ENCODE measurements around the gene ERP44. TPM values are rescaled to one million over a fixed set of nuclear protein-coding genes. Genes with fewer than 3 reads are reported as not detected.
A peak's percentile ranks its signal among the peaks of the same experiment; 100 is the strongest.
"Not testable (repeated sequence)": the region's sequence is repeated elsewhere in the genome, so short reads cannot be mapped to it uniquely, and the experiment has no call there.

ERP44 gene
- 10 to 100 TPM; 12.1 to 13.3 (median 12.7) TPM for total RNA-seq

DNA sequence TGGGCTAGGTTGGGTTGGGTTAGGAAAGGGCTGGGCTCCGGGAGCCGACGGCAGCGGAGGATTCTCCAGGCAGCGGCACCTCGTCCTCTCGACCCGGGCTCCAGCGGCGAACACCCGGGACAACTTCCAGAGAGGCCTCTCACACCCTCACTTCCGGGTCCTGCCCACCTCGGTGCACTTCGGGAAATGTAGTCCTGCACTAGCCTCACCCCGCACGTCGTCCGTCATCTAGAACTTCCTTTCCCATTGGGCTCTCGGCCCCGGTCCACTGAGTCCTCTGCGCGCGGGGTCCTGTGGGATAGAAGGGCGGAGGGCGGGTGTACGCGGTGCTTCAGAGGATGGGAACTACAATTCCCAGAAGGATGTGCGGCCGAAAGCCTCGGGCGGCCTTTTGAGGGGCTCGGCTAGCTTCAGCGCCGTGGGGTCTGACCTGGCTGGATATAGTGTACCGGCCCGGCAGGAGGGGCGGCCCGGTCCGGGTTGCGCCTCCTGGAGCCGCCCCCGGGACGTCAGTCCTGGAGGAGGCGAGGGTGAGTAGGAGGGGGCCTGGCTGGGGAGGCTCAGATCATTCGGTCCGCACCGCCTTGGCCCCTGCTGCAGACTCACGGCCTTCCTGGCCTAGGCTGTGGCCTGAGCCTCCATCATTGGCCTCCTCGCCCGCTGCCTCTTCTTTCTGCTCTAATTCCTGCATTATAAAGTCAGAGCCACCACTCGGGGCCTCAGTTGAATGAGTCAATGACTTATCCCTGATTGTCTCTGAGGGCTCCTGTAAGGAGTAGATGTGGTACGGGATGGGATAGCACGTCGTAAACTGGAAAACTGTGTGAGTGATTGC is at the start of gene ERP44, which contains the start of gene INVS:
TSS of gene ERP44 (minus strand) at position 114 of the 835 bp plus-strand sequence. CDS start 160 bp downstream, outside the sequence.
TSS of gene INVS (plus strand) at position 357 of the 835 bp plus-strand sequence. CDS start 5,279 bp downstream, outside the sequence.
- no peaks in the 10 kb centered on the region for H3K9me3 ChIP-seq
- H3K4me3 ChIP-seq, result peak within 1 kb of the TSS; percentile 79 to 84 (median 82)
- no peaks in the 10 kb centered on the region for H3K27me3 ChIP-seq
- H3K27ac ChIP-seq (replicated peaks in 1 of 4), result peak within 1 kb of the TSS; percentile 86 to 95 (median 91)
- intact Hi-C loops (cut with DNase I), result loop anchor here (5.0 kb wide), 1 partner anchor 277 kb away; the partner anchor contains the start of gene NR4A3
- peaks cover 1 to 14% (median 5%) of the 10 kb centered on the region in 4 donors for H3K36me3 ChIP-seq
- no peak for TF ChIP-seq EP300 (IDR thresholded peaks at IDR 0.05)
- TF ChIP-seq POLR2AphosphoS5 (IDR thresholded peaks at IDR 0.05), result peak; percentile 91 to 95
- TF ChIP-seq POLR2A (IDR thresholded peaks at IDR 0.05; ENCODE audit: low read depth), result peak; percentile 75
- peak; percentile 99 for DNase-seq (ENCODE audit: extremely low spot score)
- peaks cover 20 to 43% (median 31%) of the 10 kb centered on the region in 4 donors for H3K4me1 ChIP-seq
- WGBS, result under 1% methylated on average over 42 of the region's 54 CpGs

GRCh38 chr9:100145976-100146375 is 47.2 kb upstream of the ERP44 start:
- 91% methylated on average over 8 of the region's 8 CpGs for WGBS

DNA sequence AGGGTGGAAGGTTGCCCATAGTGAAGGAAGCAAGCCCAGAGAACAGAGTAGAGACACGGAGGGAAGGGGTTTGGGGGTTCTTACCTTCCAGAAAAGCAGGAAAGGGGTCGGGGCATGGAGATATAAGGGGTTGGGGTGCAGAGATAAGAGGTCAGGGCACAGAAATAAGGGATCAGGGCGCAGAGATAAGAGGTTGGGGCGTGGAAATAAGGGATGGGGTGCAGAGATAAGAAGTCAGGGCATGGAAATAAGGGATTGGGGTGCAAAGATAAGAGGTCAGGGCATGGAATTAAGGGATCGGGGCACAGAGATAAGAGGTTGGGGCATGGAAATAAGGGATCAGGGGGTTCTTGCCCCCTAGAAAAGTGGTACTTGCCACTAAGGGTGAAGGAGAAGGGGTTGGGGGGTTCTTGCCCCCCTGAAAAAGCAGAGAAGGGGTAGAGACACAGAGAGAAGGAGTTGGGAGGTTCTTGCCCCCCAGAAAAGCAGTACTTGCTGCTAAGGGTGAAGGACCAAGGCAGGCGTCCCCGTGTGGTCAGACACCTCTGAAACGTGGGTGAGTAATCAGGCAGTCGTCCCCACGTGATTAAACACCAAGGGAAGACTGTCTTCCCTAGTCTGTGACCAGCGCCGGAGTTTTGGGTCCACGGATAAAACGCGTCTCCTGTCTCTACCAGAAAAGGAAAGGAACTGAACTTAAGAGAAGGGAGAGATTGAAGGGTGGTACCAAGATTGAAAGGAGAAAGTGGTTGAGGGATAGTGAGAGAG is 46.6 kb upstream of the ERP44 start:
- 94% methylated on average over 15 of the region's 15 CpGs for WGBS
- H3K4me3 ChIP-seq; H3K27ac ChIP-seq (replicated peaks in 1 of 4); H3K36me3 ChIP-seq; H3K9me3 ChIP-seq; H3K4me1 ChIP-seq; DNase-seq (ENCODE audit: extremely low spot score); intact Hi-C loops (cut with DNase I); H3K27me3 ChIP-seq: not testable (repeated sequence)

More at GRCh38 chr9:100145976-100146375, 47.2 kb upstream of the ERP44 start:
- H3K4me1 ChIP-seq; H3K27me3 ChIP-seq; intact Hi-C loops (cut with DNase I); H3K4me3 ChIP-seq; H3K27ac ChIP-seq (replicated peaks in 1 of 4); H3K9me3 ChIP-seq; H3K36me3 ChIP-seq; DNase-seq (ENCODE audit: extremely low spot score): not testable (repeated sequence)

- H3K4me1 ChIP-seq; H3K27me3 ChIP-seq; H3K27ac ChIP-seq (replicated peaks in 1 of 4); H3K9me3 ChIP-seq; intact Hi-C loops (cut with DNase I); DNase-seq (ENCODE audit: extremely low spot score); H3K36me3 ChIP-seq; H3K4me3 ChIP-seq: not testable (repeated sequence)
- WGBS, result 89% methylated on average over 9 of the region's 9 CpGs
These were observed 43.1 kb upstream of the ERP44 start for GRCh38 chr9:100141862-100142261.

GRCh38 chr9:100140303-100140702 is 41.5 kb upstream of the ERP44 start:
- WGBS, result 95% methylated on average over 6 of the region's 6 CpGs
- H3K36me3 ChIP-seq; DNase-seq (ENCODE audit: extremely low spot score); H3K4me3 ChIP-seq; intact Hi-C loops (cut with DNase I); H3K27me3 ChIP-seq; H3K27ac ChIP-seq (replicated peaks in 1 of 4); H3K9me3 ChIP-seq; H3K4me1 ChIP-seq: not testable (repeated sequence)

DNA sequence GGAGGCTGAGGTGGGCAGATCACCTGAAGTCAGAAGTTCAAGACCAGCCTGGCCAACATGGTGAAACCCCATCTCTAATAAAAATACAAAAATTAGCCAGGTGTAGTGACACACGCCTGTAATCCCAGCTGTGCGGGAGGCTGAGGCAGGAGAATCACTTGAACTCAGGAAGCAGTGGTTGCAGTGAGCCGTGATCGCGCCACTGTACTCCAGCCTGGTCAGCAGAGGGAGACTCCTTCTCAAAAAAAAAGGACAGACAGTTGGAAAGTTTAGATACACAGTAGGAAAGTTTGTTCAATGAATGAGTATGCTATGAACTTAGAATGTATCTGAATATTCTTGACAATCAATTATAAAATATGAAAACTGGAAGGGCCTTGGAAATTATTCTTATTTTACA is 38.0 kb upstream of the ERP44 start:
- H3K27me3 ChIP-seq; H3K4me1 ChIP-seq; H3K4me3 ChIP-seq; DNase-seq (ENCODE audit: extremely low spot score); H3K9me3 ChIP-seq; intact Hi-C loops (cut with DNase I); H3K27ac ChIP-seq (replicated peaks in 1 of 4): not testable (repeated sequence)
- WGBS, result 96% methylated on average over 5 of the region's 5 CpGs
- H3K36me3 ChIP-seq, result peaks cover 0 to 14% (median 6%) of the 10 kb centered on the region in 4 donors

DNA sequence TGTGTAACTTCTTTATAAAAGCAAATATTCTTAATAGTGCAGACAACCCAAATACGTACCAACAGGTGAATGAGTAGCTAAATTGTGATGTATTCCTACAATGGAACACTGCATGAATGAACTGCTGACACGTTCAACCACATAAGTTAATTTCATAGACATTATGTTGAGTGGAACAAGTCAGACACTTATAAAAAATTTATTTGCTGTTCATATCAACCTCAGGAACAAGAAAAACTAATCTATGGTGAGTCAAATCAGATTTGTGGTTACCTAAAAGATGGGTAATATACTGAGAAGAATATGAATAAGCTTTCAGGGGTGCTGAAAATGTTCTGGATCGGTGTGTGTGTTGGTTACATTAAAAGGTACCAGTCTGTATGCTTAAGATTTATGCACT is 35.9 kb upstream of the ERP44 start:
- WGBS, result 96% methylated on average over 3 of the region's 3 CpGs

More for the DNA sequence above, 35.9 kb upstream of the ERP44 start:
- no peak for DNase-seq (ENCODE audit: extremely low spot score)
- intact Hi-C loops (cut with DNase I), result no loop called here
- H3K27ac ChIP-seq (replicated peaks in 1 of 4), result no peak overlapping the region
- no peaks in the 10 kb centered on the region for H3K9me3 ChIP-seq
- no peak overlapping the region for H3K4me3 ChIP-seq
- no peaks in the 10 kb centered on the region for H3K27me3 ChIP-seq
- H3K36me3 ChIP-seq, result peaks cover 0 to 14% (median 6%) of the 10 kb centered on the region in 4 donors
- no peaks in the 10 kb centered on the region for H3K4me1 ChIP-seq
- no peak for TF ChIP-seq EP300 (IDR thresholded peaks at IDR 0.05)
- TF ChIP-seq POLR2AphosphoS5 (IDR thresholded peaks at IDR 0.05), result no peak
- TF ChIP-seq, protein P1, sequence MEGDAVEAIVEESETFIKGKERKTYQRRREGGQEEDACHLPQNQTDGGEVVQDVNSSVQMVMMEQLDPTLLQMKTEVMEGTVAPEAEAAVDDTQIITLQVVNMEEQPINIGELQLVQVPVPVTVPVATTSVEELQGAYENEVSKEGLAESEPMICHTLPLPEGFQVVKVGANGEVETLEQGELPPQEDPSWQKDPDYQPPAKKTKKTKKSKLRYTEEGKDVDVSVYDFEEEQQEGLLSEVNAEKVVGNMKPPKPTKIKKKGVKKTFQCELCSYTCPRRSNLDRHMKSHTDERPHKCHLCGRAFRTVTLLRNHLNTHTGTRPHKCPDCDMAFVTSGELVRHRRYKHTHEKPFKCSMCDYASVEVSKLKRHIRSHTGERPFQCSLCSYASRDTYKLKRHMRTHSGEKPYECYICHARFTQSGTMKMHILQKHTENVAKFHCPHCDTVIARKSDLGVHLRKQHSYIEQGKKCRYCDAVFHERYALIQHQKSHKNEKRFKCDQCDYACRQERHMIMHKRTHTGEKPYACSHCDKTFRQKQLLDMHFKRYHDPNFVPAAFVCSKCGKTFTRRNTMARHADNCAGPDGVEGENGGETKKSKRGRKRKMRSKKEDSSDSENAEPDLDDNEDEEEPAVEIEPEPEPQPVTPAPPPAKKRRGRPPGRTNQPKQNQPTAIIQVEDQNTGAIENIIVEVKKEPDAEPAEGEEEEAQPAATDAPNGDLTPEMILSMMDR (IDR thresholded peaks at IDR 0.05), result no peak
- no peak for TF ChIP-seq POLR2A (IDR thresholded peaks at IDR 0.05; ENCODE audit: low read depth)

Data from esophagus muscularis mucosa (tissue), 4 donors.